ENCODE data around the gene LBHD1. TPM values are rescaled to one million over a fixed set of nuclear protein-coding genes. Genes with fewer than 3 reads are reported as not detected.
A peak's percentile ranks its signal among the peaks of the same experiment; 100 is the strongest.
"Not testable (repeated sequence)": the region's sequence is repeated elsewhere in the genome, so short reads cannot be mapped to it uniquely, and the experiment has no call there.

LBHD1 gene
- total RNA-seq, 1 experiment from 2014 or later: 16.1 TPM

GRCh38 chr11:62654297-62654696 is 17.8 kb downstream of the LBHD1 start:
- Histone ChIP-seq H2AFZ (peak overlapping the region; percentile 93; the same call in 1 of the 2 replicates), H3K4me1 (replicated peaks; ENCODE audit: insufficient read depth) (peaks cover 15% of the 10 kb centered on the region), H3F3A (ENCODE audit: insufficient read depth, low read depth) (peaks cover 42% of the 10 kb centered on the region), H3K27me3 (ENCODE audit: insufficient read depth, low read depth) (no peaks in the 10 kb centered on the region), H4K20me1 (ENCODE audit: insufficient read depth) (no peaks in the 10 kb centered on the region), H3K4me2 (peak overlapping the region; percentile 99; the same call in 1 of the 2 replicates), H3K9me2 (ENCODE audit: insufficient read depth) (no peaks in the 10 kb centered on the region), H3K4me3 (peak overlapping the region; percentile 27; the same call in 1 of the 2 replicates), H3K27ac (no peak overlapping the region), H3K9me3 (ENCODE audit: insufficient read depth, low read depth) (no peaks in the 10 kb centered on the region), H3K79me2 (ENCODE audit: low read depth) (peaks cover 30% of the 10 kb centered on the region), H3K36me3 (ENCODE audit: low read depth) (0 out of 2 replicates have a peak, but pooled peaks cover 4% of the 10 kb centered on the region)
- CTCF ChIA-PET: no interaction called here
- DNase-seq: no peak
- POLR2A ChIA-PET (ENCODE audit: unreplicated experiment): interaction anchor here (0.6 to 1.7 kb wide), 2 partner anchors 11 to 157 kb away, joined by 3 to 26 read pairs; partner anchors contain the start of genes C11orf98 and CSKMT
- BruUV-seq (replicated peaks): no TSS peak
- intact Hi-C loops (cut with micrococcal nuclease; ENCODE audit: unreplicated experiment): no loop called here
- no peak for TF ChIP-seq CTCF (conservative IDR thresholded peaks at IDR 0.05)

GRCh38 chr11:62652161-62653006 is 19.7 kb downstream of the LBHD1 start:
- BruUV-seq (replicated peaks): TSS peak; percentile 50
- intact Hi-C loops (cut with micrococcal nuclease; ENCODE audit: unreplicated experiment): no loop called here
- no peaks in the 10 kb centered on the region for H3K27me3 ChIP-seq (ENCODE audit: insufficient read depth, low read depth)
- peaks cover 15% of the 10 kb centered on the region for H3K4me1 ChIP-seq (replicated peaks; ENCODE audit: insufficient read depth)
- CTCF ChIA-PET: no interaction called here
- H4K20me1 ChIP-seq (ENCODE audit: insufficient read depth): no peaks in the 10 kb centered on the region
- TF ChIP-seq CTCF (conservative IDR thresholded peaks at IDR 0.05) (no peak), EZH2 (IDR thresholded peaks at IDR 0.05; ENCODE audit: low read depth) (no peak)
- H2AFZ ChIP-seq: peak overlapping the region; percentile 93
- no peak for DNase-seq
- peak overlapping the region; percentile 96 for H3K4me3 ChIP-seq
- peak overlapping the region; percentile 75 for H3K27ac ChIP-seq
- peaks cover 30% of the 10 kb centered on the region for H3K79me2 ChIP-seq (ENCODE audit: low read depth)
- H3K4me2 ChIP-seq: peak overlapping the region; percentile 99
- no peaks in the 10 kb centered on the region for H3K9me2 ChIP-seq (ENCODE audit: insufficient read depth)
- no peaks in the 10 kb centered on the region for H3K9me3 ChIP-seq (ENCODE audit: insufficient read depth, low read depth)
- POLR2A ChIA-PET (ENCODE audit: unreplicated experiment): interaction anchor here (0.9 to 1.0 kb wide), 5 partner anchors 12 to 260 kb away, joined by 3 to 37 read pairs (median 9); partner anchors contain the start of genes B3GAT3, C11orf98, CSKMT and ZBTB3
- H3F3A ChIP-seq (ENCODE audit: insufficient read depth, low read depth): peaks cover 40% of the 10 kb centered on the region
- H3K36me3 ChIP-seq (ENCODE audit: low read depth): 0 out of 2 replicates have a peak, but pooled peaks cover 4% of the 10 kb centered on the region

GRCh38 chr11:62650283-62650682 is 21.8 kb downstream of the LBHD1 start:
- H3K79me2 ChIP-seq (ENCODE audit: low read depth): peaks cover 40% of the 10 kb centered on the region
- H3F3A ChIP-seq (ENCODE audit: insufficient read depth, low read depth): peaks cover 36% of the 10 kb centered on the region
- CTCF ChIA-PET: not testable (repeated sequence)

More at GRCh38 chr11:62650283-62650682, 21.8 kb downstream of the LBHD1 start:
- H3K27ac ChIP-seq; H3K9me2 ChIP-seq (ENCODE audit: insufficient read depth); H3K27me3 ChIP-seq (ENCODE audit: insufficient read depth, low read depth); BruUV-seq (replicated peaks); DNase-seq; H3K36me3 ChIP-seq (ENCODE audit: low read depth); H3K4me3 ChIP-seq; H3K9me3 ChIP-seq (ENCODE audit: insufficient read depth, low read depth); H3K4me2 ChIP-seq; H2AFZ ChIP-seq; H4K20me1 ChIP-seq (ENCODE audit: insufficient read depth); intact Hi-C loops (cut with micrococcal nuclease; ENCODE audit: unreplicated experiment): not testable (repeated sequence)
- POLR2A ChIA-PET (ENCODE audit: unreplicated experiment): interaction anchor here (0.7 kb wide), 1 partner anchor 190 kb away, joined by 4 read pairs; no protein-coding TSS in a partner anchor
- H3K4me1 ChIP-seq (replicated peaks; ENCODE audit: insufficient read depth): peaks cover 24% of the 10 kb centered on the region
